Thoracic aorta (tissue), 2 donors: Measurements from ENCODE around the gene CTLA4. TPM values are rescaled to one million over a fixed set of nuclear protein-coding genes. Genes with fewer than 3 reads are reported as not detected.

Experiments used
- ATAC-seq: fragments of 150-250 bp; one replicate; pipeline ENCODE4 v1.8.0; 2017; ENCODE audit warnings: low read depth; ENCODE audit not compliant: insufficient number of reproducible peaks, low FRiP score
- DNase-seq: peaks from one replicate; pipeline ENCODE4 v3.0.0-alpha.2; 2020; ENCODE audit warnings: low spot score
- H3K27ac ChIP-seq, 2 donors: fragments of 200-600 bp; sonication (generic); 1 replicate in 1 of 2; 2 replicates in 1 of 2; pipeline ENCODE4 v1.5.1; 2016; ENCODE audit warnings: mild to moderate bottlenecking in 2 of 2, moderate library complexity in 2 of 2
- H3K27me3 ChIP-seq: fragments of 200-600 bp; sonication (generic); replicated peaks from 2 replicates; pipeline ENCODE4 v1.6.0; 2016; ENCODE audit warnings: mild to moderate bottlenecking; ENCODE audit not compliant: insufficient read depth
- H3K36me3 ChIP-seq: fragments of 200-600 bp; sonication (generic); one replicate; pipeline ENCODE4 v1.5.1; 2016
- H3K4me1 ChIP-seq, 2 donors: fragments of 200-600 bp; sonication (generic); 1 replicate in 1 of 2; 2 replicates in 1 of 2; pipeline versions ENCODE4 v1.5.1 to v1.6.0; 2016; ENCODE audit warnings: low read depth in 2 of 2, mild to moderate bottlenecking in 1 of 2; ENCODE audit not compliant: control insufficient read depth in 1 of 2
- H3K4me3 ChIP-seq: fragments of 200-600 bp; sonication (generic); 2 replicates; pipeline ENCODE4 v1.5.1; 2016; ENCODE audit warnings: mild to moderate bottlenecking
- H3K9me3 ChIP-seq: fragments of 200-600 bp; sonication (generic); 2 replicates; pipeline ENCODE4 v1.5.1; 2016
- total RNA-seq, 2 donors: library from RNA; depleted of rRNA; stranded (reverse); fragments of >200 nt; gene quantifications; one replicate each; pipeline versions ENCODE4 v1.1.0 to v1.2.3, GENCODE V29; 2016
- TF ChIP-seq, protein P1 (sequence below): fragments of 200-600 bp; sonication (generic); IDR thresholded peaks from one replicate; pipeline ENCODE4 v1.5.1; 2019; ENCODE audit warnings: antibody characterized with exemption

The CTLA4 gene
- total RNA-seq, 2 donors from 2014 or later, result 1.4 TPM; not detected in 1

GRCh38 chr2:203861607-203862006 lies 6.0 kb upstream of the CTLA4 start:
- no peak for DNase-seq
- TF ChIP-seq, protein P1, sequence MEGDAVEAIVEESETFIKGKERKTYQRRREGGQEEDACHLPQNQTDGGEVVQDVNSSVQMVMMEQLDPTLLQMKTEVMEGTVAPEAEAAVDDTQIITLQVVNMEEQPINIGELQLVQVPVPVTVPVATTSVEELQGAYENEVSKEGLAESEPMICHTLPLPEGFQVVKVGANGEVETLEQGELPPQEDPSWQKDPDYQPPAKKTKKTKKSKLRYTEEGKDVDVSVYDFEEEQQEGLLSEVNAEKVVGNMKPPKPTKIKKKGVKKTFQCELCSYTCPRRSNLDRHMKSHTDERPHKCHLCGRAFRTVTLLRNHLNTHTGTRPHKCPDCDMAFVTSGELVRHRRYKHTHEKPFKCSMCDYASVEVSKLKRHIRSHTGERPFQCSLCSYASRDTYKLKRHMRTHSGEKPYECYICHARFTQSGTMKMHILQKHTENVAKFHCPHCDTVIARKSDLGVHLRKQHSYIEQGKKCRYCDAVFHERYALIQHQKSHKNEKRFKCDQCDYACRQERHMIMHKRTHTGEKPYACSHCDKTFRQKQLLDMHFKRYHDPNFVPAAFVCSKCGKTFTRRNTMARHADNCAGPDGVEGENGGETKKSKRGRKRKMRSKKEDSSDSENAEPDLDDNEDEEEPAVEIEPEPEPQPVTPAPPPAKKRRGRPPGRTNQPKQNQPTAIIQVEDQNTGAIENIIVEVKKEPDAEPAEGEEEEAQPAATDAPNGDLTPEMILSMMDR, result no peak
- H3K27ac ChIP-seq, result no peak overlapping the region
- no peaks in the 10 kb centered on the region for H3K4me1 ChIP-seq
- no peak for ATAC-seq
- no peaks in the 10 kb centered on the region for H3K9me3 ChIP-seq
- H3K4me3 ChIP-seq, result no peak overlapping the region
- H3K36me3 ChIP-seq, result no peaks in the 10 kb centered on the region
- H3K27me3 ChIP-seq, result no peaks in the 10 kb centered on the region

DNA sequence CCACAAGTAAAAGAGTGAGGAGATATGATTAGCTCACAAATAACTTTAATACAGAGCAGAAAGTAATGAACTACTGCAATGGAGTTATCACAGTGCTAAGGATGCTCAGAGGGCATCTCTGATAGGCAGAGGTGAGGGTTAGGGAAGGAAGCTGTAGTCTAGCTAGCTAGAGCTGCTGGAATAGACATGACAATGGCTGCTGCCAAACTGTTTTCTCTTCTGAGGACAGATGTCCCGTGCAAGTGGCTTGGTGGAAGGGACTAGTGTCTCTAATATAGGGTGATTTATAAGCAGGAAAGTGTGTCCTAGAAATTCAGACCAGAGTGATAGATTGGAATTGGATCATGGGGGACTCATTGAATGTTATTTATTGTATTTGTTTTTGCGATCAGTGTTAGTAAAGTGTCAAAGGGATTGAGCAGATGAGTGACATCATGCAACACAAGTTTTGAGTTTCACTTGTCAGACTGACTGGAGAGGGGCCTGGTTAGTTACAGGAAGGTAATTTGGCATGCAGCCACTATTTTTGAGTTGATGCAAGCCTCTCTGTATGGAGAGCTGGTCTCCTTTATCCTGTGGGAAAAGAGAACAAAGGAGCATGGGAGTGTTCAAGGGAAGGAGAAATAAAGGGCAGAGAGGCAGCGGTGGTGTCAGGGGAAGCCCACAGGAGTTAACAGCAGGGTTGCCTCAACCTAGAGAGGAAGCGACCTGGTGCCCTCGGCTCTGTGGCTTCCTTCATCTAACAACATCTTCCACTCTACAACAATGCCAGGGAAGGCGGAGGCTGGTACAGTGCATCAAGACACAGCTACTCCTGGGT lies 1.9 kb downstream of the CTLA4 start:
- no peaks in the 10 kb centered on the region for H3K4me1 ChIP-seq
- H3K36me3 ChIP-seq, result no peaks in the 10 kb centered on the region
- H3K4me3 ChIP-seq, result no peak overlapping the region
- H3K27ac ChIP-seq, result no peak overlapping the region
- no peaks in the 10 kb centered on the region for H3K27me3 ChIP-seq
- H3K9me3 ChIP-seq, result no peaks in the 10 kb centered on the region
- DNase-seq, result no peak
- TF ChIP-seq, protein P1, result no peak
- no peak for ATAC-seq

DNA sequence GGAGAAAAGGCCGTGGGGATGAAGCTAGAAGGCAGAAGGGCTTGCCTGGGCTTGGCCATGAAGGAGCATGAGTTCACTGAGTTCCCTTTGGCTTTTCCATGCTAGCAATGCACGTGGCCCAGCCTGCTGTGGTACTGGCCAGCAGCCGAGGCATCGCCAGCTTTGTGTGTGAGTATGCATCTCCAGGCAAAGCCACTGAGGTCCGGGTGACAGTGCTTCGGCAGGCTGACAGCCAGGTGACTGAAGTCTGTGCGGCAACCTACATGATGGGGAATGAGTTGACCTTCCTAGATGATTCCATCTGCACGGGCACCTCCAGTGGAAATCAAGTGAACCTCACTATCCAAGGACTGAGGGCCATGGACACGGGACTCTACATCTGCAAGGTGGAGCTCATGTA lies 2.9 kb downstream of the CTLA4 start:
- DNase-seq (no peak), ATAC-seq (no peak)
- Histone ChIP-seq H3K27me3 (no peaks in the 10 kb centered on the region), H3K27ac (no peak overlapping the region), H3K36me3 (no peaks in the 10 kb centered on the region), H3K9me3 (no peaks in the 10 kb centered on the region), H3K4me1 (no peaks in the 10 kb centered on the region), H3K4me3 (no peak overlapping the region)
- TF ChIP-seq, protein P1, result no peak

- Histone ChIP-seq H3K27ac (no peak overlapping the region), H3K27me3 (no peaks in the 10 kb centered on the region), H3K4me1 (no peaks in the 10 kb centered on the region), H3K9me3 (no peaks in the 10 kb centered on the region), H3K36me3 (no peaks in the 10 kb centered on the region), H3K4me3 (no peak overlapping the region)
- ATAC-seq (no peak), DNase-seq (no peak)
- TF ChIP-seq, protein P1, result no peak
Measured at GRCh38 chr2:203870941-203871340, 3.4 kb downstream of the CTLA4 start.

- no peaks in the 10 kb centered on the region for H3K36me3 ChIP-seq
- no peak overlapping the region for H3K4me3 ChIP-seq
- TF ChIP-seq, protein P1, result no peak
- DNase-seq (no peak), ATAC-seq (no peak)
- H3K4me1 ChIP-seq, result no peaks in the 10 kb centered on the region
- no peaks in the 10 kb centered on the region for H3K27me3 ChIP-seq
- H3K9me3 ChIP-seq, result no peaks in the 10 kb centered on the region
- H3K27ac ChIP-seq, result no peak overlapping the region
Measured at GRCh38 chr2:203871371-203871983, 3.9 kb downstream of the CTLA4 start.
